ENCODE data around the gene DDR1. TPM values are rescaled to one million over a fixed set of nuclear protein-coding genes. Genes with fewer than 3 reads are reported as not detected.
A peak's percentile ranks its signal among the peaks of the same experiment; 100 is the strongest.
"Not testable (repeated sequence)": the region's sequence is repeated elsewhere in the genome, so short reads cannot be mapped to it uniquely, and the experiment has no call there.

Gene DDR1
- total RNA-seq, 1 experiment from 2014 or later = 115 TPM

GRCh38 chr6:30908700-30909099 lies 24.4 kb downstream of the DDR1 start:
- no peaks in the 10 kb centered on the region; the same call in 1 of the 2 replicates for H3K36me3 ChIP-seq (ENCODE audit: control insufficient read depth, insufficient read depth, low read length)
- no peaks in the 10 kb centered on the region for H3K9me3 ChIP-seq
- H3K4me1 ChIP-seq = peaks cover 9% of the 10 kb centered on the region; the same call in 1 of the 2 replicates
- TSS peak; percentile 20 for BruUV-seq (replicated peaks)
- intact Hi-C loops (cut with micrococcal nuclease; ENCODE audit: unreplicated experiment) = loop anchor here (2.0 kb wide), 1 partner anchor 26 kb away; no protein-coding TSS in a partner anchor
- peak overlapping the region; percentile 90 for H3K4me3 Mint-ChIP-seq (ENCODE audit: unreplicated experiment)
- peaks cover 9% of the 10 kb centered on the region for H3K4me1 Mint-ChIP-seq (ENCODE audit: low read depth, unreplicated experiment)
- H3K27me3 Mint-ChIP-seq (ENCODE audit: insufficient read depth, unreplicated experiment) = no peaks in the 10 kb centered on the region
- no peaks in the 10 kb centered on the region for H3K27me3 ChIP-seq (replicated peaks; ENCODE audit: control insufficient read depth, insufficient read depth, low read length)
- H3K27ac Mint-ChIP-seq (ENCODE audit: unreplicated experiment) = peak overlapping the region; percentile 60
- no peak for DNase-seq
- H3K36me3 Mint-ChIP-seq (ENCODE audit: insufficient read depth, unreplicated experiment) = peaks cover 16% of the 10 kb centered on the region
- H3K4me3 ChIP-seq (ENCODE audit: low read depth, low read length) = peak overlapping the region; percentile 76
- TF ChIP-seq, protein P1, sequence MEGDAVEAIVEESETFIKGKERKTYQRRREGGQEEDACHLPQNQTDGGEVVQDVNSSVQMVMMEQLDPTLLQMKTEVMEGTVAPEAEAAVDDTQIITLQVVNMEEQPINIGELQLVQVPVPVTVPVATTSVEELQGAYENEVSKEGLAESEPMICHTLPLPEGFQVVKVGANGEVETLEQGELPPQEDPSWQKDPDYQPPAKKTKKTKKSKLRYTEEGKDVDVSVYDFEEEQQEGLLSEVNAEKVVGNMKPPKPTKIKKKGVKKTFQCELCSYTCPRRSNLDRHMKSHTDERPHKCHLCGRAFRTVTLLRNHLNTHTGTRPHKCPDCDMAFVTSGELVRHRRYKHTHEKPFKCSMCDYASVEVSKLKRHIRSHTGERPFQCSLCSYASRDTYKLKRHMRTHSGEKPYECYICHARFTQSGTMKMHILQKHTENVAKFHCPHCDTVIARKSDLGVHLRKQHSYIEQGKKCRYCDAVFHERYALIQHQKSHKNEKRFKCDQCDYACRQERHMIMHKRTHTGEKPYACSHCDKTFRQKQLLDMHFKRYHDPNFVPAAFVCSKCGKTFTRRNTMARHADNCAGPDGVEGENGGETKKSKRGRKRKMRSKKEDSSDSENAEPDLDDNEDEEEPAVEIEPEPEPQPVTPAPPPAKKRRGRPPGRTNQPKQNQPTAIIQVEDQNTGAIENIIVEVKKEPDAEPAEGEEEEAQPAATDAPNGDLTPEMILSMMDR (IDR thresholded peaks at IDR 0.05; ENCODE audit: insufficient read depth in 1 of 2, low read depth in 1 of 2, low read length in 1 of 2, severe bottlenecking in 1 of 2, unreplicated experiment in 1 of 2) = no peak
- POLR2A ChIA-PET = interaction anchor here (0.5 kb wide), 1 partner anchor 24 kb away, joined by 4 read pairs; the partner anchor contains the start of gene DDR1
- CTCF ChIA-PET = interaction anchor here (1.4 kb wide), 1 partner anchor 24 kb away, joined by 7 read pairs; the partner anchor contains the start of gene DDR1
- H3K9me3 Mint-ChIP-seq (ENCODE audit: unreplicated experiment) = no peaks in the 10 kb centered on the region

DNA sequence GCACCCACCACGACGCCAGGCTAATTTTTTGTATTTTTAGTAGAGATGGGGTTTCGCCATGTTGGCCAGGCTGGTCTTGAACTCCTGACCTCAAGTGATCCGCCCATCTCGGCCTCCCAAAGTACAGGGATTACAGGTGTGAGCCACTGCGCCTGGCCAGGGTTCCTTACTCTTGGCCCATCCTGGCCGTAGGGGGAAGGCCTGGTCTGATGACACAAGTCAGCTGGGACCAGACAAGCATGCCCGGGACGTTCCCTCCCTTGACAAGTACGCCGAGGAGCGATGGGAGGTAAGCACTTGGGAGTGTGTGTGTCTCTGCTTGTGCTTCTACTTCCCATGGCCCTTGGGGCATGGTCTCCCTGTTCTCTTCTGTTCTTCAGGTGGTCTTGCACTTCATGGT lies 26.2 kb downstream of the DDR1 start:
- H3K4me1 Mint-ChIP-seq (ENCODE audit: low read depth, unreplicated experiment) = peaks cover 19% of the 10 kb centered on the region
- CTCF ChIA-PET; H3K4me3 Mint-ChIP-seq (ENCODE audit: unreplicated experiment); DNase-seq; H3K27ac Mint-ChIP-seq (ENCODE audit: unreplicated experiment); H3K9me3 Mint-ChIP-seq (ENCODE audit: unreplicated experiment); H3K9me3 ChIP-seq; BruUV-seq (replicated peaks); intact Hi-C loops (cut with micrococcal nuclease; ENCODE audit: unreplicated experiment); H3K4me3 ChIP-seq (ENCODE audit: low read depth, low read length); H3K27me3 Mint-ChIP-seq (ENCODE audit: insufficient read depth, unreplicated experiment); H3K27me3 ChIP-seq (replicated peaks; ENCODE audit: control insufficient read depth, insufficient read depth, low read length); H3K36me3 ChIP-seq (ENCODE audit: control insufficient read depth, insufficient read depth, low read length); POLR2A ChIA-PET: not testable (repeated sequence)
- H3K4me1 ChIP-seq = peaks cover 19% of the 10 kb centered on the region
- peaks cover 26% of the 10 kb centered on the region for H3K36me3 Mint-ChIP-seq (ENCODE audit: insufficient read depth, unreplicated experiment)

DNA sequence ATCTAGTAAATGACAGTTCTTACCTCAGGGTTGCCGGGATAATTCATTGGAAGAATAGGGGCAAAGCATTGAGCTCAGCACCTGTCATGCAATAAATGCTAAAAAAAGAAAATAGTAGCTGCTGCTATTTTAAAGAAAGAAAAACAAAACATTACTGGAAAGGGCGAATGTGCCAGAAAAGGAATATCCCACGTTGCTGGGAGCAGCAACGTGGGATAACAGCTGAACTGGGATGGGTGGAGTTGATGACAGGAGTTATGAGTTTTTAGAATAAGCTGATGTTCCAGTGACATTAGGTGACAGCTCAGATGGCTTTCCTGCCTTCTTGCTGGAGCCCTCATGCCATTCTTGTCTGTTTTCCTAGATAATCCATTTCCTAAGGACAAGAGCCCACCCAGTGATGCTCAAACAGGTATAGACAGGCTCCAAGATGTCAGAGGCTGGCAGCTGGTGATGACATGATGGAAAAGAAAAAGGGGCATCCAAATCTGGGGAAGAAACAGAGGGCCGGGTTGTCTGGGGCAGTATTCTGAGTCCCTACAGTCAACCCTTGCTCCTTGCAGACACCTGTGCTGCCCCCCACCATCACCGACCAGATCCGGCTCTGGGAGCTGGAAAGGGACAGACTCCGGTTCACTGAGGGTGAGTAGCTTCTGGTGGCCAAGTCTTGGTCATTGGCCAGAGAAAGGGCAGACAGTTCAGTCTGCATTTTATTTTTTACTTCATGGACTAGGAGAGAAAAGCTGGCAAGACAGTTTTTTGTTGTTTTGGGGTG lies 28.6 kb downstream of the DDR1 start:
- DNase-seq = no peak
- no peaks in the 10 kb centered on the region for H3K9me3 Mint-ChIP-seq (ENCODE audit: unreplicated experiment)
- BruUV-seq (replicated peaks) = no TSS peak
- POLR2A ChIA-PET = interaction anchor here (0.6 to 1.5 kb wide), 9 partner anchors 8 to 175 kb away, joined by 3 to 10 read pairs (median 6); no protein-coding TSS in a partner anchor
- Histone ChIP-seq H3K9me3 (no peaks in the 10 kb centered on the region), H3K27me3 (replicated peaks; ENCODE audit: control insufficient read depth, insufficient read depth, low read length) (no peaks in the 10 kb centered on the region), H3K4me1 (peaks cover 16% of the 10 kb centered on the region), H3K36me3 (ENCODE audit: control insufficient read depth, insufficient read depth, low read length) (peaks cover 2% of the 10 kb centered on the region; the same call in 1 of the 2 replicates), H3K4me3 (ENCODE audit: low read depth, low read length) (peak overlapping the region; percentile 54; the same call in 1 of the 2 replicates)
- intact Hi-C loops (cut with micrococcal nuclease; ENCODE audit: unreplicated experiment) = no loop called here
- TF ChIP-seq, protein P1 (IDR thresholded peaks at IDR 0.05; ENCODE audit: insufficient read depth in 1 of 2, low read depth in 1 of 2, low read length in 1 of 2, severe bottlenecking in 1 of 2, unreplicated experiment in 1 of 2) = no peak
- H3K36me3 Mint-ChIP-seq (ENCODE audit: insufficient read depth, unreplicated experiment) = peaks cover 26% of the 10 kb centered on the region
- H3K4me1 Mint-ChIP-seq (ENCODE audit: low read depth, unreplicated experiment) = peaks cover 23% of the 10 kb centered on the region
- H3K4me3 Mint-ChIP-seq (ENCODE audit: unreplicated experiment) = peak overlapping the region; percentile 87
- H3K27ac Mint-ChIP-seq (ENCODE audit: unreplicated experiment) = peak overlapping the region; percentile 92
- no peaks in the 10 kb centered on the region for H3K27me3 Mint-ChIP-seq (ENCODE audit: insufficient read depth, unreplicated experiment)
- CTCF ChIA-PET = interaction anchor here (0.5 to 4.9 kb wide), 19 partner anchors 12 to 190 kb away, joined by 3 to 66 read pairs (median 9); partner anchors contain the start of genes DDR1 and SFTA2

Measured in Caco-2 (cell line).